Measurements from ENCODE around the gene LENG1. TPM values are rescaled to one million over a fixed set of nuclear protein-coding genes. Genes with fewer than 3 reads are reported as not detected.
"Not testable (repeated sequence)": the region's sequence is repeated elsewhere in the genome, so short reads cannot be mapped to it uniquely, and the experiment has no call there.

LENG1 gene
- total RNA-seq, 1 donor = 4.7 TPM

- no peak within 1 kb of the TSS for H3K4me3 ChIP-seq (ENCODE audit: low read depth, low read length)
- no peak for TF ChIP-seq CTCF (IDR thresholded peaks at IDR 0.05; ENCODE audit: insufficient read depth, low read depth, low read length)
- DNase-seq (ENCODE audit: low read depth) = peak; percentile 43
Observed at GRCh38 chr19:54172471-54173358, 13.2 kb upstream of the LENG1 start, which contains the start of gene TMC4. TMC4 (minus strand) TSS chr19:54173160; CDS start chr19:54173117, 43 bp downstream.

GRCh38 chr19:54171736-54172431, 12.4 kb upstream of the LENG1 start:
- not testable (repeated sequence) for DNase-seq (ENCODE audit: low read depth); H3K4me3 ChIP-seq (ENCODE audit: low read depth, low read length)

GRCh38 chr19:54169149-54169740, 9.7 kb upstream of the LENG1 start:
- TF ChIP-seq CTCF (IDR thresholded peaks at IDR 0.05; ENCODE audit: insufficient read depth, low read depth, low read length) = no peak
- no peak overlapping the region for H3K4me3 ChIP-seq (ENCODE audit: low read depth, low read length)
- DNase-seq (ENCODE audit: low read depth) = no peak

DNA sequence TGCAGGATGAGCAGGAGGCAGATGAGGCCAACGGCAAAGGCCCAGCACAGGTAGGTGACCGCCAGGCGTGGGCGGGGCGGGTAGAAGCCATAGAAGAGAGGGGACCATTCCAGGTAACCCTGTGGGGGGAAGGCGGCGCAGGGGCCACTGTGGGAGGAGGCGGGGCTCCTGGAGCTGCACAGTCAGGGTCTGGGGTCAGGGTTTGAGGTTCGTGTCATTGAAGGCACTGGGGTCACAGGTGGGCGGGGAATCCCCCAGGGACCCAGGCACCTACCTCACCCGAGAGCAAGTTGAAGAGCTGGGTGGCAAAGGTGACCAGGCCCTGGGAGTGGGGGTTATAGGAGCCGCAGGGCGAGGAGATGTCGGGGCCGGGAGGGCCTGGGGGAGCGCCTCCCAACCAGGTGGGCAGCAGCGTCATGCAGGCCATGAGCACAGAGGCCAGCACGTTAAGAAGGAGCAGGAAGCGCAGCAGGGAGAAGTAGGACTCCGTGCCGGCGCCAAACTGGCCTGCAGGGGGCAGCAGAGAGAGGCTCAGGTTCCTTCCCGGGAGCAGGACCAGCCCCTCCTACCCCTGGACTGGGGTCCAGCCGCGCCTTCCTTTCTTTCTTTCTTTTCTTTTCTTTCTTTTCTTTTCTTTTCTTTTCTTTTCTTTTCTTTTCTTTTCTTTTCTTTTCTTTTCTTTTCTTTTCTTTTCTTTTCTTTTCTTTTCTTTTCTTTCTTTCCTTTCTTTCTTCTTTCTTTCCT, 8.8 kb upstream of the LENG1 start:
- TF ChIP-seq CTCF (IDR thresholded peaks at IDR 0.05; ENCODE audit: insufficient read depth, low read depth, low read length) = peak; percentile 83
- peak; percentile 83 for DNase-seq (ENCODE audit: low read depth)
- no peak overlapping the region for H3K4me3 ChIP-seq (ENCODE audit: low read depth, low read length)

DNA sequence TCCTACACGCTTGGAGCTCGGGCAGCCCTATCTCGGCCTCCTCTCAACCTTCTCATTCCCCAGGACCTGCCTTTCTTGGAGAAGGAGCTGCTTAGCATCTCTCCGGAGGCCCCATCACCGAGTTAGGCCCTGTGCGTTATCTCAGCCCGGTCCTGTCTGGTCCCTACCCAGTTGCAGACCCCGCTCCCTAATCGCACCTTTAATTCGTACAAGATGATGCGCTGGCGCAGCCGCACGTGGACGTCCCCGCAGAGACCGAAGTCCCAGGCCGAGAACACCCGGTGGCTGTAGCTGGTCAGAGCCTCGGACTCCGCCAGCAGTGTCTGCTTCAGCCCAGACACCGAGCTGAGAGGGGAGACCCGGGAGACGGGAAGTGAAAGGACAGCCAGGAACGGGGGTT, 5.7 kb upstream of the LENG1 start:
- TF ChIP-seq CTCF (IDR thresholded peaks at IDR 0.05; ENCODE audit: insufficient read depth, low read depth, low read length) = no peak

GRCh38 chr19:54164369-54165068, 5.0 kb upstream of the LENG1 start:
- peak overlapping the region; percentile 23 for H3K4me3 ChIP-seq (ENCODE audit: low read depth, low read length)
- no peak for TF ChIP-seq CTCF (IDR thresholded peaks at IDR 0.05; ENCODE audit: insufficient read depth, low read depth, low read length)
- peak; percentile 34 for DNase-seq (ENCODE audit: low read depth)

More for the DNA sequence above, 5.7 kb upstream of the LENG1 start:
- H3K4me3 ChIP-seq (ENCODE audit: low read depth, low read length) = no peak overlapping the region
- no peak for DNase-seq (ENCODE audit: low read depth)
